Tibial artery (tissue), 4 donors: Measurements from ENCODE around the gene CA10.

ENCODE experiments used
- DNase-seq, 2 donors: peaks; one replicate each; pipeline ENCODE4 v3.0.0-alpha.2; 2019
- H3K27ac ChIP-seq, 2 donors: fragments of 200-600 bp; sonication (generic) in 1 of 2; 1 replicate in 1 of 2; 2 replicates in 1 of 2; pipeline ENCODE4 v1.5.1; 2018 to 2019; ENCODE audit warnings: mild to moderate bottlenecking in 1 of 2
- H3K27me3 ChIP-seq, 2 donors: fragments of 200-600 bp; sonication (generic) in 1 of 2; one replicate each; pipeline versions ENCODE4 v1.5.1 to v1.6.0; 2016 to 2019
- H3K36me3 ChIP-seq, 3 donors: fragments of 200-600 bp; sonication (generic) in 2 of 3; one replicate each; pipeline ENCODE4 v1.5.1; 2016 to 2019; ENCODE audit warnings: mild to moderate bottlenecking in 2 of 3
- H3K4me1 ChIP-seq, 4 donors: fragments of 200-600 bp; sonication (generic) in 2 of 4; 1 replicate in 3 of 4; 2 replicates in 1 of 4; pipeline ENCODE4 v1.5.1; 2016 to 2019
- H3K4me3 ChIP-seq, 2 donors: fragments of 200-600 bp; sonication (generic) in 1 of 2; 1 replicate in 1 of 2; 2 replicates in 1 of 2; pipeline ENCODE4 v1.5.1; 2018 to 2019; ENCODE audit warnings: mild to moderate bottlenecking in 2 of 2
- H3K9me3 ChIP-seq, 3 donors: fragments of 200-600 bp; sonication (generic) in 1 of 3; one replicate each; pipeline ENCODE4 v1.5.1; 2016 to 2019
- CTCF ChIP-seq, 2 experiments: fragments of 200-600 bp in 1 of 2; fragments of 450-650 bp in 1 of 2; IDR thresholded peaks; one replicate each; pipeline ENCODE4 v1.5.1; 2017 to 2019; ENCODE audit warnings: antibody characterized with exemption in 2 of 2, mild to moderate bottlenecking in 1 of 2, moderate library complexity in 1 of 2
- intact Hi-C: fragments of 100-400 bp; cut with DNase I; formaldehyde crosslinking; loops from one replicate; pipeline ENCODE4 v1.15.0; 2023; ENCODE audit warnings: low total_unique reads

The CA10 gene

GRCh38 chr17:52027620-52028295, 130.8 kb downstream of the CA10 start:
- Histone ChIP-seq H3K9me3 (no peaks in the 10 kb centered on the region), H3K27me3 (no peaks in the 10 kb centered on the region), H3K27ac (no peak overlapping the region), H3K4me3 (no peak overlapping the region), H3K4me1 (no peaks in the 10 kb centered on the region), H3K36me3 (no peaks in the 10 kb centered on the region)
- intact Hi-C loops: no loop called here
- no peak for DNase-seq
- TF ChIP-seq CTCF (IDR thresholded peaks at IDR 0.05): no peak

GRCh38 chr17:52027081-52027480, 131.4 kb downstream of the CA10 start:
- no peaks in the 10 kb centered on the region for H3K36me3 ChIP-seq
- no peaks in the 10 kb centered on the region for H3K9me3 ChIP-seq
- intact Hi-C loops: no loop called here
- no peak overlapping the region for H3K27ac ChIP-seq
- H3K4me3 ChIP-seq: no peak overlapping the region
- no peaks in the 10 kb centered on the region for H3K4me1 ChIP-seq
- no peak for TF ChIP-seq CTCF (IDR thresholded peaks at IDR 0.05)
- no peaks in the 10 kb centered on the region for H3K27me3 ChIP-seq
- DNase-seq: no peak

GRCh38 chr17:52026075-52026474, 132.4 kb downstream of the CA10 start:
- H3K27ac ChIP-seq: no peak overlapping the region
- intact Hi-C loops: no loop called here
- DNase-seq: no peak
- no peaks in the 10 kb centered on the region for H3K36me3 ChIP-seq
- H3K9me3 ChIP-seq: no peaks in the 10 kb centered on the region
- TF ChIP-seq CTCF (IDR thresholded peaks at IDR 0.05): no peak
- H3K27me3 ChIP-seq: no peaks in the 10 kb centered on the region
- H3K4me1 ChIP-seq: no peaks in the 10 kb centered on the region
- no peak overlapping the region for H3K4me3 ChIP-seq

GRCh38 chr17:52025236-52025635, 133.3 kb downstream of the CA10 start:
- intact Hi-C loops: no loop called here
- TF ChIP-seq CTCF (IDR thresholded peaks at IDR 0.05): no peak
- no peak overlapping the region for H3K27ac ChIP-seq
- H3K27me3 ChIP-seq: no peaks in the 10 kb centered on the region
- DNase-seq: no peak
- H3K36me3 ChIP-seq: no peaks in the 10 kb centered on the region
- H3K9me3 ChIP-seq: no peaks in the 10 kb centered on the region
- no peak overlapping the region for H3K4me3 ChIP-seq
- H3K4me1 ChIP-seq: no peaks in the 10 kb centered on the region

- no peaks in the 10 kb centered on the region for H3K36me3 ChIP-seq
- intact Hi-C loops: no loop called here
- H3K27me3 ChIP-seq: no peaks in the 10 kb centered on the region
- no peaks in the 10 kb centered on the region for H3K9me3 ChIP-seq
- no peak overlapping the region for H3K27ac ChIP-seq
- H3K4me1 ChIP-seq: no peaks in the 10 kb centered on the region
- no peak for TF ChIP-seq CTCF (IDR thresholded peaks at IDR 0.05)
- H3K4me3 ChIP-seq: no peak overlapping the region
- DNase-seq: no peak
Observed at GRCh38 chr17:52024300-52024870, 134.1 kb downstream of the CA10 start.
